Measurements from ENCODE around the gene FHIT. TPM values are rescaled to one million over a fixed set of nuclear protein-coding genes. Genes with fewer than 3 reads are reported as not detected.

FHIT gene
- polyA plus RNA-seq, 1 of the 3 experiments (the other 2 are of a cell fraction), result 0.41 TPM

DNA sequence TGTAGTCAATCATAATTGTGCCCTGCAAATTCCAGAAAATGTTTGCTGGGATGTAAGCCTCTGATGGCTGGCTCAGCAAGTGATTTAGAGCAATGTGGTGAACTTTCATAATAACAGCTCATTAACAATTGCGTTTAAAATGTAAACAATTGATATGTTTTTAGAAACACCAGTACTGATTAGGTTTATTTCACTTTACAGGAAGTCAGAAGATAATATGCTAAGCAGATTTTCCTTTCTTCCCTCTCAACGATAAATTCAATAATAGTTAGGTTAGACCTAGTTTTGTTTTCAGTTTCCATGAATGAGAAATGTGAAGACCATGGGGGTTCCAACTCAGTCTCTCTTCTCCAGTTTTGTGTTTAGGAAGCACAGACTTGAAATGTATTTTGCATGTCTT is 71.0 kb downstream of the FHIT start:
- H3K9me3 ChIP-seq, result no peaks in the 10 kb centered on the region
- H3K4me3 ChIP-seq (ENCODE audit: low read depth in 2 of 2, low read length in 1 of 2), result no peak overlapping the region
- WGBS (ENCODE audit: low lambda C conversion rate), result 70% methylated on average over 2 of the region's 2 CpGs
- H3K79me2 ChIP-seq (ENCODE audit: insufficient read depth), result no peaks in the 10 kb centered on the region
- TF ChIP-seq EZH2phosphoT487 (IDR thresholded peaks at IDR 0.05; ENCODE audit: borderline replicate concordance, low read depth) (no peak), FOXJ3 (CRISPR knock-in tag; IDR thresholded peaks at IDR 0.05) (no peak), RXRA (IDR thresholded peaks at IDR 0.05; ENCODE audit: borderline replicate concordance, low read depth) (no peak), USF1 (IDR thresholded peaks at IDR 0.05; ENCODE audit: borderline replicate concordance, low read depth) (no peak), SIN3A (IDR thresholded peaks at IDR 0.05; ENCODE audit: borderline replicate concordance, low read depth, low read length) (no peak), FOSL2 (IDR thresholded peaks at IDR 0.05; ENCODE audit: borderline replicate concordance, low read depth) (no peak), PBX3 (IDR thresholded peaks at IDR 0.05) (no peak)
- TF ChIP-seq, protein P1, sequence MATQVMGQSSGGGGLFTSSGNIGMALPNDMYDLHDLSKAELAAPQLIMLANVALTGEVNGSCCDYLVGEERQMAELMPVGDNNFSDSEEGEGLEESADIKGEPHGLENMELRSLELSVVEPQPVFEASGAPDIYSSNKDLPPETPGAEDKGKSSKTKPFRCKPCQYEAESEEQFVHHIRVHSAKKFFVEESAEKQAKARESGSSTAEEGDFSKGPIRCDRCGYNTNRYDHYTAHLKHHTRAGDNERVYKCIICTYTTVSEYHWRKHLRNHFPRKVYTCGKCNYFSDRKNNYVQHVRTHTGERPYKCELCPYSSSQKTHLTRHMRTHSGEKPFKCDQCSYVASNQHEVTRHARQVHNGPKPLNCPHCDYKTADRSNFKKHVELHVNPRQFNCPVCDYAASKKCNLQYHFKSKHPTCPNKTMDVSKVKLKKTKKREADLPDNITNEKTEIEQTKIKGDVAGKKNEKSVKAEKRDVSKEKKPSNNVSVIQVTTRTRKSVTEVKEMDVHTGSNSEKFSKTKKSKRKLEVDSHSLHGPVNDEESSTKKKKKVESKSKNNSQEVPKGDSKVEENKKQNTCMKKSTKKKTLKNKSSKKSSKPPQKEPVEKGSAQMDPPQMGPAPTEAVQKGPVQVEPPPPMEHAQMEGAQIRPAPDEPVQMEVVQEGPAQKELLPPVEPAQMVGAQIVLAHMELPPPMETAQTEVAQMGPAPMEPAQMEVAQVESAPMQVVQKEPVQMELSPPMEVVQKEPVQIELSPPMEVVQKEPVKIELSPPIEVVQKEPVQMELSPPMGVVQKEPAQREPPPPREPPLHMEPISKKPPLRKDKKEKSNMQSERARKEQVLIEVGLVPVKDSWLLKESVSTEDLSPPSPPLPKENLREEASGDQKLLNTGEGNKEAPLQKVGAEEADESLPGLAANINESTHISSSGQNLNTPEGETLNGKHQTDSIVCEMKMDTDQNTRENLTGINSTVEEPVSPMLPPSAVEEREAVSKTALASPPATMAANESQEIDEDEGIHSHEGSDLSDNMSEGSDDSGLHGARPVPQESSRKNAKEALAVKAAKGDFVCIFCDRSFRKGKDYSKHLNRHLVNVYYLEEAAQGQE (IDR thresholded peaks at IDR 0.05; ENCODE audit: low read depth, low read length), result no peak
- H3K9me2 ChIP-seq, result no peaks in the 10 kb centered on the region
- H3K27me3 ChIP-seq (ENCODE audit: insufficient read depth), result no peaks in the 10 kb centered on the region
- POLR2A ChIA-PET, result no interaction called here
- CTCF ChIA-PET, result no interaction called here
- no peak for DNase-seq
- no peaks in the 10 kb centered on the region for H3F3A ChIP-seq (replicated peaks; ENCODE audit: insufficient read depth)
- no peak overlapping the region for H2AFZ ChIP-seq (ENCODE audit: low read depth)
- H3K4me2 ChIP-seq, result no peak overlapping the region
- no peak overlapping the region for H3K27ac ChIP-seq (ENCODE audit: low read depth in 2 of 2, low read length in 1 of 2)
- H4K20me1 ChIP-seq (ENCODE audit: insufficient read depth), result no peaks in the 10 kb centered on the region
- no peaks in the 10 kb centered on the region for H3K4me1 ChIP-seq (ENCODE audit: control insufficient read depth in 1 of 2, insufficient read depth in 2 of 2, low read depth in 1 of 2, low read length in 1 of 2)
- H3K9ac ChIP-seq, result no peak overlapping the region
- no peaks in the 10 kb centered on the region for H3K36me3 ChIP-seq (replicated peaks in 1 of 2; ENCODE audit: control insufficient read depth in 1 of 2, insufficient read depth in 2 of 2, low read length in 1 of 2)

DNA sequence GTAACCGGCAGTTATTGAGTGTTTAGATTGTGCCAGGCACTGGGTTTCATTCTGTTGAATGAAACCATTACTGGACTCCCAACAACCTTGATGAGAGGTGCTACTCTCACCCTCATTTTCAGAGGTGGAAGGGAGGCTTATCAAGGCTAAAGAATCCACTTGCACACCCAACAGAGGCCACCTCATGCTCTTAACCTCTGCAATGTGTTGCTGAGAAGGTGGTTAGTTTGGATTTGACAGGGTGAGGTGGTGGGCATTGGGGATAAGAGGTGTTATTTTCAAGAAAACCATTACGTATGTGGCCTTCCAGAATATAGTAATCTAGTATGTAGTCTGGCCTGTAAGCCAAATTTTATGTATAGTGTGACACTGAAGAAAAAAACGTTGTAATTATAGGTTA is 73.1 kb downstream of the FHIT start:
- H3F3A ChIP-seq (replicated peaks; ENCODE audit: insufficient read depth), result no peaks in the 10 kb centered on the region
- ChIA-PET CTCF (no interaction called here), POLR2A (no interaction called here)
- no peaks in the 10 kb centered on the region for H3K27me3 ChIP-seq (ENCODE audit: insufficient read depth)
- no peaks in the 10 kb centered on the region for H3K4me1 ChIP-seq (ENCODE audit: control insufficient read depth in 1 of 2, insufficient read depth in 2 of 2, low read depth in 1 of 2, low read length in 1 of 2)
- H3K9me3 ChIP-seq, result no peaks in the 10 kb centered on the region
- no peaks in the 10 kb centered on the region for H4K20me1 ChIP-seq (ENCODE audit: insufficient read depth)
- WGBS (ENCODE audit: low lambda C conversion rate), result 56% methylated on average over 3 of the region's 3 CpGs
- H2AFZ ChIP-seq (ENCODE audit: low read depth), result no peak overlapping the region
- H3K4me3 ChIP-seq (ENCODE audit: low read depth in 2 of 2, low read length in 1 of 2), result no peak overlapping the region
- no peaks in the 10 kb centered on the region for H3K36me3 ChIP-seq (replicated peaks in 1 of 2; ENCODE audit: control insufficient read depth in 1 of 2, insufficient read depth in 2 of 2, low read length in 1 of 2)
- no peak overlapping the region for H3K4me2 ChIP-seq
- no peak overlapping the region for H3K9ac ChIP-seq
- no peak for DNase-seq
- H3K9me2 ChIP-seq, result no peaks in the 10 kb centered on the region
- no peaks in the 10 kb centered on the region for H3K79me2 ChIP-seq (ENCODE audit: insufficient read depth)
- no peak overlapping the region for H3K27ac ChIP-seq (ENCODE audit: low read depth in 2 of 2, low read length in 1 of 2)
- TF ChIP-seq ELF1 (IDR thresholded peaks at IDR 0.05), result no peak
- no peak for TF ChIP-seq CTCF (IDR thresholded peaks at IDR 0.05)
- TF ChIP-seq, protein P1 (IDR thresholded peaks at IDR 0.05; ENCODE audit: low read depth, low read length), result no peak
- no peak for TF ChIP-seq EZH2phosphoT487 (IDR thresholded peaks at IDR 0.05; ENCODE audit: borderline replicate concordance, low read depth)
- no peak for TF ChIP-seq SIN3A (IDR thresholded peaks at IDR 0.05; ENCODE audit: borderline replicate concordance, low read depth, low read length)
- TF ChIP-seq, protein P2, sequence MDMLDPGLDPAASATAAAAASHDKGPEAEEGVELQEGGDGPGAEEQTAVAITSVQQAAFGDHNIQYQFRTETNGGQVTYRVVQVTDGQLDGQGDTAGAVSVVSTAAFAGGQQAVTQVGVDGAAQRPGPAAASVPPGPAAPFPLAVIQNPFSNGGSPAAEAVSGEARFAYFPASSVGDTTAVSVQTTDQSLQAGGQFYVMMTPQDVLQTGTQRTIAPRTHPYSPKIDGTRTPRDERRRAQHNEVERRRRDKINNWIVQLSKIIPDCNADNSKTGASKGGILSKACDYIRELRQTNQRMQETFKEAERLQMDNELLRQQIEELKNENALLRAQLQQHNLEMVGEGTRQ (IDR thresholded peaks at IDR 0.05; ENCODE audit: borderline replicate concordance, low read depth, low read length), result no peak
- no peak for TF ChIP-seq USF1 (IDR thresholded peaks at IDR 0.05; ENCODE audit: borderline replicate concordance, low read depth)
- no peak for TF ChIP-seq MXI1 (IDR thresholded peaks at IDR 0.05; ENCODE audit: low read depth, low read length)
- TF ChIP-seq FOSL2 (IDR thresholded peaks at IDR 0.05; ENCODE audit: borderline replicate concordance, low read depth), result no peak
